Measurements from ENCODE around the gene ADISSP.

Gene ADISSP

DNA sequence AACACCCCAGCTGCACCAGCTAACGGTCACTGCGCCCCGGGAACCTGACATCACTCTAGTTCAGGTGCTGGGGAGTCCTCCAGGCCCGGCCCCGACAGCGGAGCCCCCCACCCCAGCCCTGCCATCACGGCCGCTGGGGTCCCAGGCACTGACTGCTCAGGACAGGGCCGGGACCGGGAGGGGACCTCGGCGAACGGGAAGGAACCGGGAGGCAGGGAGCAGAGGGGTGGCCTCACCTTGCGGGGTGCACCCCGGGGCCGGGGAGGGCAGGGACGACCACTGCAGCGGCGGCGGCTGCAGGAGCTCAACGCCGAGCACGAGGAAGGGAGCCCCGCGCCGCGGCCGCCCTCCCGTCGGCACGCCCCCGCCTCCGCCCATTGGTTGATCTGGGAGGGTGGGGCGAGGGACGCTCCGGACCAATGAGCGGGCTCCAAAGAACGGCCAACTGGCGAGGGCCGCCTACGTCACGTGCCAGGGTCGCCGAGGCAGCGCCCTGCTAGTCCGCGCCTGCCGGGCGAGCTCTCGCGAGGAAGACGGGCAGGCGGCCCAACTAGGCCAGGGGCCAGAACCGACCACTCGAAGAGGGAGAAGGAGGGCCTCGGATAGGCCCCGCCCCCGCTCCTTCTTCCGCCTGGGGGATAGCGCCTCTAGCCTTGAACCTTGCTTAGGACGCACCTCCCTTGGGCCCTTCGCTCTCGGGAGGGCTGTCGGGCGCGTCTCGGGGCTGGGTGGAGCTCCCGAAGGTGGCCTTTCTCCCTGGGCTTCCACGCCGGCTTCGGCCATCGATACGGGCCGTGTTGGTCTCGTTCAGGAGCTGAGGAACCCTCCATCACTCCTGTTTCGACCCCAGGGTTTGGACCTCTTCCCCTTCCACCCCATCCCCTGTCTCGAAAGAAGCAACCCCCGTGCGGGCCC lies at the start of gene ADISSP:
Gene ADISSP, minus strand, starts transcription at position 327 of the 915 bp plus-strand sequence. CDS start 7,653 bp downstream, outside the sequence.
- peak within 1 kb of the TSS; percentile 67 for H3K4me3 ChIP-seq (ENCODE audit: control insufficient read depth, low read depth, low read length)
- TF ChIP-seq, protein P1, sequence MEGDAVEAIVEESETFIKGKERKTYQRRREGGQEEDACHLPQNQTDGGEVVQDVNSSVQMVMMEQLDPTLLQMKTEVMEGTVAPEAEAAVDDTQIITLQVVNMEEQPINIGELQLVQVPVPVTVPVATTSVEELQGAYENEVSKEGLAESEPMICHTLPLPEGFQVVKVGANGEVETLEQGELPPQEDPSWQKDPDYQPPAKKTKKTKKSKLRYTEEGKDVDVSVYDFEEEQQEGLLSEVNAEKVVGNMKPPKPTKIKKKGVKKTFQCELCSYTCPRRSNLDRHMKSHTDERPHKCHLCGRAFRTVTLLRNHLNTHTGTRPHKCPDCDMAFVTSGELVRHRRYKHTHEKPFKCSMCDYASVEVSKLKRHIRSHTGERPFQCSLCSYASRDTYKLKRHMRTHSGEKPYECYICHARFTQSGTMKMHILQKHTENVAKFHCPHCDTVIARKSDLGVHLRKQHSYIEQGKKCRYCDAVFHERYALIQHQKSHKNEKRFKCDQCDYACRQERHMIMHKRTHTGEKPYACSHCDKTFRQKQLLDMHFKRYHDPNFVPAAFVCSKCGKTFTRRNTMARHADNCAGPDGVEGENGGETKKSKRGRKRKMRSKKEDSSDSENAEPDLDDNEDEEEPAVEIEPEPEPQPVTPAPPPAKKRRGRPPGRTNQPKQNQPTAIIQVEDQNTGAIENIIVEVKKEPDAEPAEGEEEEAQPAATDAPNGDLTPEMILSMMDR (conservative IDR thresholded peaks at IDR 0.05; ENCODE audit: control insufficient read depth, insufficient read depth, low read depth, low read length): no peak
- peak; percentile 96 for DNase-seq (ENCODE audit: low read depth)

DNA sequence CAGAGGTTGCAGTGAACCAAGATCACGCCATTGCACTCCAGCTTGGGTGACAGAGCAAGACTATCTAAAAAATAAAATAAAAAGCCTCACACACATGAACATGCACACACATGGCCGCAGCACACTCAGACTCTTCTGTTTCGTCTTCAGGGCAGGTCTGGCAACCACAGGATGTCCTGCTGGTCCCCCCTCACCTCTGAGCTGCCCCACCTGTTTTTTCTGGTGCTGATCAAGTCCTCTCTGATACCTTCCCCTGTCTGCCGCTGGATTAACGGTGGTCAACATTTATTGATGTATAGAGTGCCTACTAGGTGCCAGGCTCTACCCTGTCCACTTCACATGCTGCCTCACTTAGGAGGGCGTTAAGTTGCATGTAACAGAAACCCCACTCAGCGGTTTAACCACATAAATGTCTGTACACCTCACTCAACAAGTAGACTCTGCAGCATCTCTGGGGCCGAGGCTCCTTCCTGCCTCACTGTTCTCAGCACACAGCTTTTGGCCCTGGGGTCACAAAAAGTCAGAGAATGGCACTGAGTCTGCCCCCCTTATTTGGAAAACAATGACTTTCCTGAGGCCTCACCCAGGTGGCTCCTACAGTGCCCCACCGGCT lies 48.3 kb upstream of the ADISSP start:
- TF ChIP-seq, protein P1 (conservative IDR thresholded peaks at IDR 0.05; ENCODE audit: control insufficient read depth, insufficient read depth, low read depth, low read length): no peak
- H3K4me3 ChIP-seq (ENCODE audit: control insufficient read depth, low read depth, low read length): no peak overlapping the region
- no peak for DNase-seq (ENCODE audit: low read depth)

DNA sequence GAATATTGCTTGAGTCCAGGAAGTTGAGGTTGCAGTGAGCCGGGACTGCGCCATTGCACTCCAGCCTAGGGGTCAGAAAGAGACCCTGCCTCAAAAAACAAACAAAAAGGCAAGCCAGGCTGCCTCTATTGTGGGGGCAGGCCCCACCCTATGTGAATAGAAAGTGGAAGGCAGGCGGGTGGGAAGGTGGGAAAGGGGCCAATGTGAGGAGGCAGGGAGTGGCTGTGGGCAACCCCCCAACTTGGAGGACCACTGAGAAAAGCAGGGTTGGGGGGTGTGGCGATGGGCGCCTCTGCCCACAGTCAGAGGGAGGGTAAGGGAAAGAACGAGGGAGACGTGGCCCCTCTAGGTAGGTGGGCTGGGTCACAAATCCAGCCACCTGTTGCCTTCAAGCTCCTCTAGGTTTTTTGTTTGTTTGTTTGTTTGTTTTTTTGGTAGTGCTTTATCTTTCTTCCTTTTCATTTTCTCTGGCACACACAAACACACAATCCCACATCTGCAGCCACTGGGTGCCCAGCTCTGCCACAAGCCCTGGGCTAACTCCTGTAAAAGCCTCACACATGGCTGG lies 47.5 kb upstream of the ADISSP start:
- no peak overlapping the region for H3K4me3 ChIP-seq (ENCODE audit: control insufficient read depth, low read depth, low read length)
- TF ChIP-seq, protein P1 (conservative IDR thresholded peaks at IDR 0.05; ENCODE audit: control insufficient read depth, insufficient read depth, low read depth, low read length): no peak
- no peak for DNase-seq (ENCODE audit: low read depth)

DNA sequence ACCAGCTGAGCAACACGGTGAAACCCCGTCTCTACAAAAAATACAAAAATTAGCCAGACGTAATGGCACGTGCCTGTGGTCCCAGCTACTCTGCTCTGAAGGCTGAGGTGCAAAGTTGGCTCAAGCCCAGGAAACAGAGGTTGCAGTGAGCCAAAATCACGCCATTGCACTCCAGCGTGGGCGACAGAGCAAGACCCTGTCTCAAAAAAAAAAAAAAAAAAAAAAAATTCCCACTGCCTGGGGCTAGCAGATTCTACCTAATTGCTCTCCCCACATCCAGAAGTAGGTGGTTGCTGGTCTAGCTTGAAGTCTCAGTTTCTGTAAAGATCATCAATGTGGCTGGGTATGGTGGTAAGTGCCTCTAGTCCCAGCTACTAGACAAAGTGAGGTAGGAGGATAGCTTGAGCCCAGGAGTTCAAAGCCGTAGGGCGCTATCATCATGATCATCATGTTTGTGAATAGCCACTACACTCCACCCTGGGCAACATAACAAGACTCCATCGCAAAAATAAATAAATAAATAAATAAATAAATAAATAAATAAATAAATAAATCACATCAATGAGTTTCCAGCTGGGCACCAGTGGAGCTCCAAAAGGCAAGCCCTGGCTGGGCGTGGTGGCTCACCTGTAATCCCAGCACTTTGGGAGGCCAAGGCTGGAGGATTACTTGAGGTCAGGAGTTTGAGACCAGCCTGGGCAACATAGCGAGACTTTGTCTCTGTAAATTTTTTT lies 46.5 kb upstream of the ADISSP start:
- TF ChIP-seq, protein P1 (conservative IDR thresholded peaks at IDR 0.05; ENCODE audit: control insufficient read depth, insufficient read depth, low read depth, low read length): no peak
- no peak overlapping the region for H3K4me3 ChIP-seq (ENCODE audit: control insufficient read depth, low read depth, low read length)
- no peak for DNase-seq (ENCODE audit: low read depth)

DNA sequence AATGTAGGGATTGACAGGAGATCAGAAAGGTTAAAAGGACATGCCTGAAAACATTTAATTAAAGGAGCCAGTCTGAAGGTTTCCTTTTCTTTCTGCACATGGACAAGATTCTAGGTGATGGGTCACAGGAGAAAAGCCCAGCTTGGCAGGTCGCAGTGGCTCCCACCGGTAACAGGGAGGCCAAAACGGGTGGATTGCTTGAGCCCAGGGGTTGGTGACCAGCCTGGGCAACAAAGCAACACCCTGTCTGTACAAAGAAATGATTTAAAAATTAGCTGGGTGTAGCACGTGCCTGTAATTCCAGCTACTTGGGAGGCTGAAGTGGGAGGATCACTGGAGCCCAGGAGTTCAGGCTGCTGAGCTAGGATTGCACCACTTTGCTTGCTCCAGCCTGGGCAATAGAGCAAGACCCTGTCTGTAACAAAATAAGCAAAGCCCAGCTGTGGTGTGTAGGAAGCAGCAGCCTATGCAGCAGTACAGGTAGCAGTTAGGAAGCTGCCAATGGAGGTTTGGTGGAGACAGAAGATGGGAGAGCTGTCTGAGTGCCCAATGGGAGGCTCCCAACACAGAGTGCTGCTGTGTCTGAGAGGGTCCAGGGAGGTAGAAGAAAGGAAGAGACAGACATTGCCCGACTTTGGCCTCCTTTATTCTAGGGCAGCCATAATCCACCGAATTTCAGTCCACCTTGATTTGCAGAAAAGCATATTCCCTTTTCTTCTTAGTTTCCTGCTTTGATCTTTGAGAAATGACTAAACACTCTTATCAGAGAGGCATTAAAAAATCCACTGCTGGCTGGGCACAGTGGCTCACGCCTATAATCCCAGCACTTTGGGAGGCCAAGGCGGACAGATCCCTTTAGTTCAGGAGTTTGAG lies 45.7 kb upstream of the ADISSP start:
- no peak overlapping the region for H3K4me3 ChIP-seq (ENCODE audit: control insufficient read depth, low read depth, low read length)
- DNase-seq (ENCODE audit: low read depth): no peak
- TF ChIP-seq, protein P1 (conservative IDR thresholded peaks at IDR 0.05; ENCODE audit: control insufficient read depth, insufficient read depth, low read depth, low read length): no peak
